Endodermal cell (in vitro differentiated cells): ENCODE data around the gene FPGS. TPM values are rescaled to one million over a fixed set of nuclear protein-coding genes. Genes with fewer than 3 reads are reported as not detected.
"Not testable (repeated sequence)": the region's sequence is repeated elsewhere in the genome, so short reads cannot be mapped to it uniquely, and the experiment has no call there.

Experiments used
- DNase-seq: peaks from one replicate; pipeline ENCODE4 v3.0.0-alpha.2; 2017
- H3K27ac ChIP-seq: 2 replicates; pipeline ENCODE4 v1.5.1; 2013; ENCODE audit warnings: mild to moderate bottlenecking, low read depth, low read length, moderate library complexity
- H3K27me3 ChIP-seq: 2 replicates; pipeline ENCODE4 v1.6.1; 2013; ENCODE audit warnings: mild to moderate bottlenecking, low read length, moderate library complexity; ENCODE audit not compliant: insufficient read depth, control insufficient read depth, poor library complexity, severe bottlenecking
- H3K36me3 ChIP-seq: 2 replicates; pipeline ENCODE4 v1.7.0; 2013; ENCODE audit warnings: mild to moderate bottlenecking, low read length, moderate library complexity; ENCODE audit not compliant: control insufficient read depth, insufficient read depth
- H3K4me1 ChIP-seq: one replicate; pipeline ENCODE4 v1.7.0; 2013; ENCODE audit warnings: low read length; ENCODE audit not compliant: control insufficient read depth, insufficient read depth
- H3K4me3 ChIP-seq: 2 replicates; pipeline ENCODE4 v1.5.1; 2013; ENCODE audit warnings: mild to moderate bottlenecking, low read length, moderate library complexity
- H3K9ac ChIP-seq: 2 replicates; pipeline ENCODE4 v1.6.1; 2013; ENCODE audit warnings: mild to moderate bottlenecking, low read length, moderate library complexity; ENCODE audit not compliant: poor library complexity, severe bottlenecking; ENCODE audit errors: extremely low read depth
- H3K9me3 ChIP-seq: 2 replicates; pipeline ENCODE4 v1.6.1; 2013; ENCODE audit warnings: mild to moderate bottlenecking, low read length, moderate library complexity; ENCODE audit not compliant: control insufficient read depth
- H3K27ac Mint-ChIP-seq: 2 replicates; pipeline ENCODE4 v1.8.0; 2020; ENCODE audit warnings: mixed read lengths
- H3K27me3 Mint-ChIP-seq: 2 replicates; pipeline ENCODE4 v1.8.0; 2021; ENCODE audit warnings: mild to moderate bottlenecking, mixed read lengths; ENCODE audit not compliant: insufficient read depth
- H3K36me3 Mint-ChIP-seq: 2 replicates; pipeline ENCODE4 v1.8.0; 2020; ENCODE audit warnings: low read depth, mixed read lengths
- H3K4me1 Mint-ChIP-seq: 2 replicates; pipeline ENCODE4 v1.8.0; 2020; ENCODE audit warnings: mixed read lengths
- H3K4me3 Mint-ChIP-seq: 2 replicates; pipeline ENCODE4 v1.8.0; 2020; ENCODE audit warnings: mild to moderate bottlenecking, moderate library complexity, mixed read lengths
- H3K9me3 Mint-ChIP-seq: 2 replicates; pipeline ENCODE4 v1.8.0; 2020; ENCODE audit warnings: mild to moderate bottlenecking, mixed read lengths
- CTCF ChIP-seq: fragments of 200-600 bp; sonication (generic); conservative IDR thresholded peaks from 2 replicates; pipeline ENCODE4 v1.5.0; 2021; ENCODE audit warnings: antibody characterized with exemption, mild to moderate bottlenecking
- WGBS, 2 experiments: methylation state at CpG; one replicate each; pipeline versions ENCODE4 v1.1.5 to v1.1.7; 2013; ENCODE audit warnings: missing lambda C conversion rate in 2 of 2, mixed read lengths in 1 of 2; ENCODE audit not compliant: insufficient coverage in 1 of 2, insufficient read length in 1 of 2; 5-methylcytosine and 5-hydroxymethylcytosine counted together
- total RNA-seq, 2 donors: library from RNA; stranded (reverse); fragmentation: NEBNext Ultra II Directional in 1 of 2; extraction: Animal tissue kit (Norgen Biotek cat#: 25700) in 1 of 2; gene quantifications; 2 replicates in 1 of 2; 3 replicates in 1 of 2; pipeline ENCODE4 v1.2.1, GENCODE V29; 2021

FPGS gene
- total RNA-seq, 2 donors from 2014 or later: 75.2 to 76.4 TPM

GRCh38 chr9:127756233-127756632 is 46.4 kb upstream of the FPGS start:
- H3K36me3 ChIP-seq: no peaks in the 10 kb centered on the region
- H3K9me3 Mint-ChIP-seq: no peaks in the 10 kb centered on the region
- H3K27ac ChIP-seq: no peak overlapping the region
- no peak overlapping the region for H3K27ac Mint-ChIP-seq
- H3K9me3 ChIP-seq: no peaks in the 10 kb centered on the region
- H3K4me3 Mint-ChIP-seq: no peak overlapping the region
- H3K36me3 Mint-ChIP-seq: no peaks in the 10 kb centered on the region
- no peaks in the 10 kb centered on the region for H3K4me1 Mint-ChIP-seq
- peaks cover 49% of the 10 kb centered on the region for H3K27me3 ChIP-seq
- WGBS, 2 experiments: 80 to 92% methylated on average over 3 of the region's 3 CpGs
- H3K4me1 ChIP-seq: no peaks in the 10 kb centered on the region
- DNase-seq: no peak
- no peak overlapping the region for H3K9ac ChIP-seq
- TF ChIP-seq CTCF: no peak
- no peak overlapping the region for H3K4me3 ChIP-seq
- H3K27me3 Mint-ChIP-seq: peaks cover 55% of the 10 kb centered on the region

- not testable (repeated sequence) for H3K9me3 Mint-ChIP-seq, H3K36me3 Mint-ChIP-seq, H3K4me3 ChIP-seq, H3K4me1 ChIP-seq, H3K27ac ChIP-seq, H3K27ac Mint-ChIP-seq, H3K9me3 ChIP-seq, DNase-seq, H3K9ac ChIP-seq, H3K4me1 Mint-ChIP-seq, H3K36me3 ChIP-seq, H3K4me3 Mint-ChIP-seq
- peaks cover 47% of the 10 kb centered on the region for H3K27me3 ChIP-seq
- 78 to 87% methylated on average over 5 to 11 of the region's 11 CpGs for WGBS, 2 experiments
- peaks cover 49% of the 10 kb centered on the region for H3K27me3 Mint-ChIP-seq
Observed at GRCh38 chr9:127756776-127757175, 45.9 kb upstream of the FPGS start.

GRCh38 chr9:127758843-127759242 is 43.8 kb upstream of the FPGS start:
- H3K9me3 Mint-ChIP-seq: no peaks in the 10 kb centered on the region
- 85 to 100% methylated on average over 2 to 5 of the region's 5 CpGs for WGBS, 2 experiments

More at GRCh38 chr9:127758843-127759242, 43.8 kb upstream of the FPGS start:
- DNase-seq: no peak
- Histone ChIP-seq H3K9ac (no peak overlapping the region), H3K4me3 (no peak overlapping the region), H3K27me3 (peaks cover 26% of the 10 kb centered on the region), H3K27ac (no peak overlapping the region), H3K36me3 (no peaks in the 10 kb centered on the region), H3K9me3 (no peaks in the 10 kb centered on the region), H3K4me1 (no peaks in the 10 kb centered on the region)
- peaks cover 2% of the 10 kb centered on the region for H3K4me1 Mint-ChIP-seq
- H3K36me3 Mint-ChIP-seq: no peaks in the 10 kb centered on the region
- peaks cover 28% of the 10 kb centered on the region for H3K27me3 Mint-ChIP-seq
- no peak overlapping the region for H3K27ac Mint-ChIP-seq
- H3K4me3 Mint-ChIP-seq: no peak overlapping the region
- TF ChIP-seq CTCF: no peak
